T-helper 9 cell (primary cell): ENCODE data around the gene ADAM29.
"Not testable (repeated sequence)": the region's sequence is repeated elsewhere in the genome, so short reads cannot be mapped to it uniquely, and the experiment has no call there.

Source experiments
- DNase-seq: peaks from one replicate; pipeline ENCODE4 v3.0.0-alpha.2; 2020
- total RNA-seq, 2 donors: gene quantifications; one replicate each; lab custom pipeline; 2026; lab: John Stamatoyannopoulos, UW

The ADAM29 gene
- total RNA-seq, result 0.24 to 0.28 reads per million in 2 donors

DNA sequence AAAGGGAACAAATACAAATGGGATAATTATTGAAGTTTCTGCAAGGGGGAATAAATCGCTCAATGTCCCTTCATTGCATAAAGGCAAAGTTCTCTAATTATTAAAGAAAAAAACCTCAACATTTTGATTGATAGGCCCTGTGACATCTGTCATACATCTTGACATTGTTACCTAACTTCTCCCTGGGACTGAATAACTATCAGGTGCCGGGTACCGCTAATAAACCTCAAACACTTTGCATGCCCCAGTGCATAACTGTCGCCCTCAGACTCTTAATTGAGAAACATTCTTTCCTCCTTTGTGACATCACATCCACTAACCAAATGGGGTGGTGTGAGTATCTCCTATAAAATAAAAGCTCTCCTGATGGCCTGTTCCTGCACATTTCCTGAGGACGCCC lies at the start of gene ADAM29:
Gene ADAM29, plus strand, starts transcription at position 301 of the 400 bp plus-strand sequence. CDS start 57,168 bp downstream, outside the sequence.
- DNase-seq, result no peak

DNA sequence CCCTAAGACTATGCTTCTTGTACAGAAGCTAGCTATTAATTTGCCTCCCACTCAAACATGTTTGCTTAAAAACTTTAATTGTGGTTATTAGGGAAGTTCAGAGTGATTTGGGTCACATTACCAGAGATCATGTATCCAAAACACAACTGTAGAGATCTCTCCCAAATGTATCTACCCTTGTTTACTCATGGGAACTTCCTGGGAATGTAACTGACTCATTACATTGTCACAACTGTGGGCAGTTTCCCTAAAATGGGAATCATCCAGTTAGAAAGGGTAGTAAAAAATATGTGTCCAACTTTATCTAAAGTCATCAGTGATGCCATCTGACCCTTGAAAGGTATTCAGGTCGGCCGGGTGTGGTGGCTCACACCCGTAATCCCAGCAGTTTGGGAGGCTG lies 48.8 kb upstream of the ADAM29 start:
- no peak for DNase-seq

DNA sequence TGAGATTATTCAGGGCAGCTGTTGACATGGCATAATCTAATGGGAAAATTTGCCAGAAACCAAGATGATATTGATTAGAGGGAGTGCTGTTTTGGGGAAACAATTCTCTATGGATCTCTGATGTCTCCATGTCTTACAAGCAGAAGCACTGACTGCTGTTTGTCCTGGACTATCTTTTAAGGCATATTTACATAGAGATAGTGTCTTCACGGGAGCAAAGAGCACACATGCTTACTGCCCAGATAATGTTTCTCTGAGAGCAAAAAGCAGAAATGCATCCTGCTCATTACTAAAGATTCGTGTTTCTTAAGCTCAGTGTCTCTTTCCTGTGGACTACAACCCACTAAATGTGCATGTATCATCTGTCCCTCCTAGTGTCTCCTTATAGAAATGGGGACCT lies 47.8 kb upstream of the ADAM29 start:
- DNase-seq, result no peak

- DNase-seq, result no peak
Measured at GRCh38 chr4:174871407-174871806, 46.8 kb upstream of the ADAM29 start.

GRCh38 chr4:174873146-174873545 lies 45.0 kb upstream of the ADAM29 start:
- not testable (repeated sequence) for DNase-seq

- no peak for DNase-seq
Measured at GRCh38 chr4:174873931-174874330, 44.2 kb upstream of the ADAM29 start.

GRCh38 chr4:174874898-174875297 lies 43.3 kb upstream of the ADAM29 start:
- no peak for DNase-seq

GRCh38 chr4:174880001-174880400 lies 38.2 kb upstream of the ADAM29 start:
- no peak for DNase-seq

GRCh38 chr4:174882317-174882992 lies 35.7 kb upstream of the ADAM29 start:
- DNase-seq, result no peak

- no peak for DNase-seq
Measured at GRCh38 chr4:174907508-174907907, 10.7 kb upstream of the ADAM29 start.

DNA sequence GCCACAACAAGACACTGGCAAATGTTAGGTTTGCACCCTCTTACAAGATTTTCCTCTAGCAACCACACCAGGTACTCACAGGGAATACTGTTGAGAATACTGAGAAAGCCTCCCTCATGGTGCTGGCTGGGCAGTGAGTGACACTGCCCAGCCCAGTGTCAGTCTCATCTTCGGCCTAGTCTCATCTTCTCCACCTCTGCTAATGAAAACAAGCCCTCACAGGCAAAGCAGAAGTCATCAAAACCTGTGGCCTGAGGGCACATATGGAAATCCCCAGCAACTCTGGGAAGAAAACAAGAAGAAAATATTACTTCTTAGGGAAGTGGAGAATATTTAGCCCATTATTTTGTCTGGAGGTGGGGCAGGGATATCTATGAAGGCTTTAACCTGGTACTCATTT lies 7.9 kb upstream of the ADAM29 start:
- DNase-seq, result no peak

GRCh38 chr4:174912919-174913543 lies 5.1 kb upstream of the ADAM29 start:
- no peak for DNase-seq

DNA sequence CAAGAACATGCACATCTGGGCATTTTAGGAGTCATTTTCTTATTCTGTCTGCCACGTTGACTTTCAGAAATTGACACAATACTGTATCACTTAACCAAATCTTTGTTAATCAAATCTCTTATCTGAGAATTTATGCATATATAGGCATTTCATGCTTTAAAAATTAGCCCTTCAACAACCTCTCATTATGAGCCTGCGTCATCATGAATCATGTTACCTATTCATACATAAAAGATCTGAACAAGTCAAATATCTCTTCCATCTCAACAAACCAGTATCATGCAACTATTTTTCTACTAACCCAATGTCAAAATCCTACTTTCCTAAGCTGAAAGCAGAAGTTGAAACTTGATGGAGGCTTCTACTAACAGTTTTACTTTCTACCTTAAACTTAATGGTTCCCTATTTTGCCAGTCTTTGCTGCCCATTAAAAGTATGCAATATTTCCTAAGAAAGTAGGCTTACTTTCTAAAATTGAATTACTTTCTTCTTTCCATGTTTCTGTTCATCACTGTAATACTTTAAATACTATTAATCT lies 1.8 kb downstream of the ADAM29 start:
- no peak for DNase-seq

GRCh38 chr4:174926958-174927357 lies 8.8 kb downstream of the ADAM29 start:
- DNase-seq, result no peak

DNA sequence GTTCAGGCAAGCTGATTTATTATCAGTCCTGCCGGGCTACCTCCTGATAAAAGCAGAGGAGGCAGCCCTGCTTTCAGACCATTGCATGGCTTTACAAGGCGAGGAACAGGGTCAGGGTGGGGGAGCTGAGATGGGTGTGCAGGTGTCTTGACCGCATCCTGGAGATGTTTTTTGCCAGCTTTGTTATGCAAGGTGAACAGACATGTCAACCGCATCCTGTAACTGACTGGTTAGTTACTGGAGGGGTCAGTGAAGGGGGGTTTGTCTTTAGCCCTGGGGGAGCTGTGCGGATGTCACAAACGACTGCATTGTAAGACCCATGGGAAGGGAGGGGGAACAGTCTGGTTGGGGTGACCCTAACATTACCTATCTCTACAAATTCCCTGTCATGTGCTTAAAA lies 10.0 kb downstream of the ADAM29 start:
- DNase-seq, result no peak

- no peak for DNase-seq
Measured at GRCh38 chr4:174928575-174929253, 10.6 kb downstream of the ADAM29 start.

DNA sequence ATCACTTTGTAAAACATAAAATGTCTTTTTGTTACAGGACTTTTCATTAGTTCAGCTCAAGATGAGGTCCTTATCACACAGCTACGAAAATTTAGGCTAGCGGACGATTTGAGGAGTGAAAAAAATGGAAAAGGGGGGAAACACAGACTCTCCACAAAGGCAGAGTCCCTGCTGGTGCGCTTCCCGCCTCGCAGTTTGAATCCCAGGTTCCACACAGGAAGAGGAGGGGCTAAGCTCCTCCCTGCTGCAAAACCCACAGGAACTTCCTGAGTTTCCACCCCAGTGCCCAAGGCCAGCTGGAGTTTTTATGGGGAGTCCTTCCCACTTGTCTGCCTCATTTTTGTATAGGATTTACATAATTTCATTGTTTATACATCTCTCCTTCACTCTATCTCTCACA lies 11.2 kb downstream of the ADAM29 start:
- DNase-seq, result no peak

GRCh38 chr4:174930895-174931294 lies 12.7 kb downstream of the ADAM29 start:
- DNase-seq, result no peak

GRCh38 chr4:174933083-174933482 lies 14.9 kb downstream of the ADAM29 start:
- no peak for DNase-seq

DNA sequence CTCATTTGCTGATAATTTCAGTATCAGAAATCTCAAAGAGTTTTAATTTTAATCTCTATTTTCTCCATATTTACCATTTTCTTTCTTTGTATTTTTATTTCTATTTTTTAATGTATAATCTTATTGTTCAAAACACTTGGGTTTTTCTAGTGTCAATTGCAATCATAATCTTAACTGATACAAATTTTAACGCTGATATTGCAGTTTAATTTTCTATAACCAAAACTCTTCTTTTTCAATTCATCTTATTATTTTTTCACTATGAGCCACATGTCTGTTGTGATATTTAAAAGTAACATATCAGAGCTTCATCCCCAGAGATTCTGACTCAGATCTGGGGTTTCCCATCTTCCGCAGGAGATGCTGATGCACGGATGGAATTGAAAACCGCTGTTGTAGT lies 16.2 kb downstream of the ADAM29 start:
- no peak for DNase-seq

DNA sequence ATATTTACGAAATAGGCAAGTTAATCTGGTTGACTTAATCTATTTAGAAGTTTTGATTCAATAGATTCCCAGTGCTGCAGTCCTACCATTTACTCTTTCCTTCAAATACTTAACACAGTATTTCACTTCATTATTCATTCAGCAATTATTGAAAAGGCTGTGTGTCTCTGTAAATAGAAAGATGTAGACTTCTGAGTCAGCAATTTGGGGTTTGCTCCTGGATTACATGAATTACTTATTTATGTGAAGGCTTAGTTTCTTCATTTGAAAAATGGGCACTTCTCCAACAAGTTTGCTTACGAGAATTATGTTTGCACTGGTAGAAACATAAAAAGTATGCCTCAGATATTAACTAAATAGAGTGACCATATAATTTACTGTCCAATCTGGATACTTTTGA lies 17.4 kb downstream of the ADAM29 start:
- no peak for DNase-seq

- DNase-seq, result no peak
Measured at GRCh38 chr4:174940002-174940401, 21.8 kb downstream of the ADAM29 start.

GRCh38 chr4:174946246-174946645 lies 28.1 kb downstream of the ADAM29 start:
- no peak for DNase-seq

GRCh38 chr4:174948826-174949225 lies 30.7 kb downstream of the ADAM29 start:
- no peak for DNase-seq
